ENCODE measurements around the gene IDS. TPM values are rescaled to one million over a fixed set of nuclear protein-coding genes. Genes with fewer than 3 reads are reported as not detected.

Gene IDS
- total RNA-seq, 3 donors from 2014 or later (not counting 1 experiment from before 2014, with no cell fraction given) = 286 to 344 (median 317) TPM

GRCh38 chrX:149517308-149517707, 12.2 kb upstream of the IDS start:
- DNase-seq = no peak
- Mint-ChIP-seq H3K9me3 (no peaks in the 10 kb centered on the region), H3K4me3 (no peak overlapping the region), H3K27me3 (ENCODE audit: low read depth in 2 of 2) (no peaks in the 10 kb centered on the region), H3K36me3 (no peaks in the 10 kb centered on the region), H3K4me1 (peaks cover 66 to 77% of the 10 kb centered on the region in 2 donors), H3K27ac (no peak overlapping the region)
- 100% methylated on average over 1 of the region's 1 CpG for WGBS (ENCODE audit: insufficient coverage)
- Histone ChIP-seq H3K9me3 (ENCODE audit: control insufficient read depth, insufficient read depth, low read length) (no peaks in the 10 kb centered on the region), H3K27me3 (ENCODE audit: control insufficient read depth, insufficient read depth, low read length) (no peaks in the 10 kb centered on the region), H3K27ac (ENCODE audit: low read length) (no peak overlapping the region), H3K36me3 (ENCODE audit: control insufficient read depth, insufficient read depth, low read length) (no peaks in the 10 kb centered on the region), H3K4me3 (ENCODE audit: low read length) (no peak overlapping the region), H3K4me1 (ENCODE audit: control insufficient read depth, insufficient read depth, low read length) (peaks cover 50% of the 10 kb centered on the region)
- intact Hi-C loops (cut with micrococcal nuclease) = loop anchor here (10.0 kb wide), 1 partner anchor 1603 kb away; the partner anchor contains the start of gene FMR1
- ATAC-seq = no peak
- no peak for TF ChIP-seq CTCF (IDR thresholded peaks at IDR 0.05)

GRCh38 chrX:149516604-149517003, 11.5 kb upstream of the IDS start:
- Histone ChIP-seq H3K27me3 (ENCODE audit: control insufficient read depth, insufficient read depth, low read length) (no peaks in the 10 kb centered on the region), H3K27ac (ENCODE audit: low read length) (no peak overlapping the region), H3K4me3 (ENCODE audit: low read length) (no peak overlapping the region), H3K36me3 (ENCODE audit: control insufficient read depth, insufficient read depth, low read length) (no peaks in the 10 kb centered on the region), H3K4me1 (ENCODE audit: control insufficient read depth, insufficient read depth, low read length) (peaks cover 49% of the 10 kb centered on the region), H3K9me3 (ENCODE audit: control insufficient read depth, insufficient read depth, low read length) (no peaks in the 10 kb centered on the region)
- H3K27ac Mint-ChIP-seq = peak overlapping the region; percentile 85 to 88
- H3K9me3 Mint-ChIP-seq = no peaks in the 10 kb centered on the region
- H3K4me1 Mint-ChIP-seq = peaks cover 64 to 74% of the 10 kb centered on the region in 2 donors
- no peak overlapping the region for H3K4me3 Mint-ChIP-seq
- H3K27me3 Mint-ChIP-seq (ENCODE audit: low read depth in 2 of 2) = no peaks in the 10 kb centered on the region
- intact Hi-C loops (cut with micrococcal nuclease) = loop anchor here (10.0 kb wide), 1 partner anchor 1602 kb away; the partner anchor contains the start of gene FMR1
- 40% methylated on average over 1 of the region's 2 CpGs for WGBS (ENCODE audit: insufficient coverage)
- DNase-seq (no peak), ATAC-seq (no peak)
- no peak for TF ChIP-seq CTCF (IDR thresholded peaks at IDR 0.05)
- no peaks in the 10 kb centered on the region for H3K36me3 Mint-ChIP-seq

- intact Hi-C loops (cut with micrococcal nuclease) = loop anchor here (10.0 kb wide), 1 partner anchor 1601 kb away; the partner anchor contains the start of gene FMR1
- Mint-ChIP-seq H3K4me1 (peaks cover 58 to 68% of the 10 kb centered on the region in 2 donors), H3K27me3 (ENCODE audit: low read depth in 2 of 2) (no peaks in the 10 kb centered on the region), H3K36me3 (no peaks in the 10 kb centered on the region), H3K4me3 (peak overlapping the region; percentile 57), H3K27ac (peak overlapping the region; percentile 85 to 88), H3K9me3 (no peaks in the 10 kb centered on the region)
- TF ChIP-seq CTCF (IDR thresholded peaks at IDR 0.05) = no peak
- 36% methylated on average over 3 of the region's 4 CpGs for WGBS (ENCODE audit: insufficient coverage)
- ATAC-seq = no peak
- Histone ChIP-seq H3K27ac (ENCODE audit: low read length) (no peak overlapping the region), H3K27me3 (ENCODE audit: control insufficient read depth, insufficient read depth, low read length) (no peaks in the 10 kb centered on the region), H3K36me3 (ENCODE audit: control insufficient read depth, insufficient read depth, low read length) (no peaks in the 10 kb centered on the region), H3K4me1 (ENCODE audit: control insufficient read depth, insufficient read depth, low read length) (peaks cover 45% of the 10 kb centered on the region), H3K4me3 (ENCODE audit: low read length) (no peak overlapping the region), H3K9me3 (ENCODE audit: control insufficient read depth, insufficient read depth, low read length) (no peaks in the 10 kb centered on the region)
- no peak for DNase-seq
Observed at GRCh38 chrX:149515954-149516602, 11.0 kb upstream of the IDS start.
